Naive thymus-derived CD4-positive, alpha-beta T cell (primary cell): ENCODE measurements around the gene B9D2. TPM values are rescaled to one million over a fixed set of nuclear protein-coding genes. Genes with fewer than 3 reads are reported as not detected.

ENCODE experiments used
- ATAC-seq: fragments of 150-1000 bp; cut with Tn5 transposase; 2 replicates; pipeline ENCODE4 v1.10.0; 2021; ENCODE audit warnings: mild to moderate bottlenecking, moderate library complexity
- CTCF ChIA-PET: fragments of 350-600 bp; sonication (Branson Sonifier 250); formaldehyde crosslinking; loops from one replicate; lab custom pipeline; 2021; ENCODE audit warnings: antibody characterized with exemption; lab: Charles Lee
- POLR2A ChIA-PET: fragments of 350-600 bp; sonication (Branson Sonifier 250); formaldehyde crosslinking; loops from one replicate; lab custom pipeline; 2021; ENCODE audit warnings: antibody characterized with exemption, inconsistent platforms; lab: Charles Lee
- DNase-seq, 9 donors: peaks; one replicate each; pipeline versions ENCODE4 v3.0.0 to v3.0.0-alpha.2; 2020 to 2022; ENCODE audit warnings: mixed read lengths in 1 of 9
- H3K27ac ChIP-seq: one replicate; pipeline ENCODE4 v1.7.0; 2013; ENCODE audit warnings: mild to moderate bottlenecking, low read depth, low read length, moderate library complexity
- H3K27me3 ChIP-seq, 2 donors: one replicate each; pipeline ENCODE4 v1.7.0; 2013; ENCODE audit warnings: low read length in 2 of 2, mild to moderate bottlenecking in 2 of 2, moderate library complexity in 2 of 2; ENCODE audit not compliant: control insufficient read depth in 2 of 2, insufficient read depth in 2 of 2
- H3K36me3 ChIP-seq, 3 experiments: 1 replicate in 2 of 3; 2 replicates in 1 of 3; pipeline ENCODE4 v1.7.0; 2013; ENCODE audit warnings: low read length in 3 of 3, mild to moderate bottlenecking in 3 of 3, moderate library complexity in 1 of 3; ENCODE audit not compliant: insufficient read depth in 3 of 3, control insufficient read depth in 2 of 3
- H3K4me1 ChIP-seq, 2 donors: one replicate each; pipeline ENCODE4 v1.7.0; 2013; ENCODE audit warnings: low read length in 2 of 2, mild to moderate bottlenecking in 2 of 2, moderate library complexity in 1 of 2; ENCODE audit not compliant: control insufficient read depth in 2 of 2, insufficient read depth in 2 of 2
- H3K4me3 ChIP-seq: 2 replicates; pipeline ENCODE4 v1.7.0; 2013; ENCODE audit warnings: mild to moderate bottlenecking, low read length
- H3K9me3 ChIP-seq, 3 experiments: 1 replicate in 2 of 3; 2 replicates in 1 of 3; pipeline ENCODE4 v1.7.0; 2013; ENCODE audit warnings: low read length in 3 of 3; ENCODE audit not compliant: control insufficient read depth in 2 of 3
- H3K27ac Mint-ChIP-seq, 9 donors: one replicate each; pipeline ENCODE4 v1.8.0; 2020 to 2022; ENCODE audit warnings: mixed read lengths in 9 of 9, mild to moderate bottlenecking in 8 of 9, moderate library complexity in 5 of 9, inconsistent platforms in 2 of 9
- H3K27me3 Mint-ChIP-seq, 5 donors: one replicate each; pipeline ENCODE4 v1.8.0; 2021 to 2022; ENCODE audit warnings: mixed read lengths in 5 of 5, mild to moderate bottlenecking in 1 of 5
- H3K36me3 Mint-ChIP-seq, 5 donors: one replicate each; pipeline ENCODE4 v1.8.0; 2020 to 2022; ENCODE audit warnings: mixed read lengths in 5 of 5, mild to moderate bottlenecking in 3 of 5, inconsistent platforms in 1 of 5
- H3K4me1 Mint-ChIP-seq, 7 donors: one replicate each; pipeline ENCODE4 v1.8.0; 2020 to 2022; ENCODE audit warnings: mixed read lengths in 7 of 7, mild to moderate bottlenecking in 3 of 7, inconsistent platforms in 1 of 7
- H3K4me3 Mint-ChIP-seq, 10 donors: one replicate each; pipeline ENCODE4 v1.8.0; 2020 to 2022; ENCODE audit warnings: mild to moderate bottlenecking in 10 of 10, mixed read lengths in 10 of 10, moderate library complexity in 6 of 10, inconsistent platforms in 2 of 10
- H3K9me3 Mint-ChIP-seq, 11 donors: one replicate each; pipeline ENCODE4 v1.8.0; 2020 to 2022; ENCODE audit warnings: mixed read lengths in 11 of 11, mild to moderate bottlenecking in 4 of 11, inconsistent platforms in 1 of 11, moderate library complexity in 1 of 11
- intact Hi-C, 2 donors: fragments of 100-400 bp; cut with micrococcal nuclease; formaldehyde crosslinking; loops; one replicate each; pipeline ENCODE4 v1.15.1; 2023
- polyA plus RNA-seq, 2 donors: library from polyadenylated mRNA; unstranded; fragments of 300-500 nt; fragmentation: Illumina TruSeq; gene quantifications; one replicate each; pipeline ENCODE4 v1.2.3, GENCODE V29; 2021
- total RNA-seq, 6 experiments: library from RNA in 5 of 6; stranded (reverse) in 5 of 6; gene quantifications; 1 replicate in 5 of 6; 2 replicates in 1 of 6; pipeline ENCODE4 v1.2.3 and lab custom pipeline; 2021 to 2026

The B9D2 gene
- total and polyA plus RNA-seq, 7 experiments from 2014 or later, result 11.6 to 38.9 (median 18.0) TPM

GRCh38 chr19:41311072-41311471, 52.9 kb downstream of the B9D2 start:
- Histone ChIP-seq H3K27me3 (no peaks in the 10 kb centered on the region), H3K36me3 (peaks cover 0 to 31% (median 5%) of the 10 kb centered on the region in 3 experiments), H3K9me3 (no peaks in the 10 kb centered on the region), H3K4me3 (peak overlapping the region; percentile 72), H3K27ac (peak overlapping the region; percentile 87), H3K4me1 (peaks cover 42 to 51% of the 10 kb centered on the region in 2 donors)
- POLR2A ChIA-PET, result interaction anchor here (0.6 to 15.1 kb wide), 6 partner anchors 9 to 48 kb away, joined by 3 to 339 read pairs (median 6); partner anchors contain the start of genes HNRNPUL1 and TGFB1
- intact Hi-C loops, result loop anchor here (5.0 to 10.0 kb wide), 2 partner anchors 124 to 221 kb away; partner anchors contain the start of gene DMAC2 (in 1 of the 2)
- H3K27me3 Mint-ChIP-seq, result peaks cover 0 to 3% (median 0%) of the 10 kb centered on the region in 5 donors
- peak overlapping the region; percentile 93 to 100 (median 96) for H3K4me3 Mint-ChIP-seq
- peak overlapping the region in 6 of 9 donors; percentile 80 to 99 (median 98) for H3K27ac Mint-ChIP-seq
- H3K9me3 Mint-ChIP-seq, result peaks cover 0 to 10% (median 0%) of the 10 kb centered on the region in 11 donors
- peaks cover 48 to 83% (median 64%) of the 10 kb centered on the region in 7 donors for H3K4me1 Mint-ChIP-seq
- CTCF ChIA-PET, result no interaction called here
- ATAC-seq (no peak), DNase-seq (peak in 1 of 9 donors; percentile 8)
- H3K36me3 Mint-ChIP-seq, result peaks cover 5 to 33% (median 13%) of the 10 kb centered on the region in 5 donors

- Mint-ChIP-seq H3K27ac (peak within 1 kb of the TSS; percentile 94 to 99 (median 98)), H3K27me3 (peaks cover 0 to 3% (median 0%) of the 10 kb centered on the region in 5 donors), H3K4me1 (peaks cover 52 to 89% (median 68%) of the 10 kb centered on the region in 7 donors), H3K9me3 (peaks cover 0 to 10% (median 0%) of the 10 kb centered on the region in 11 donors), H3K36me3 (peaks cover 5 to 35% (median 11%) of the 10 kb centered on the region in 5 donors), H3K4me3 (peak within 1 kb of the TSS; percentile 93 to 100 (median 96))
- POLR2A ChIA-PET, result interaction anchor here (0.6 to 15.1 kb wide), 12 partner anchors 8 to 140 kb away, joined by 3 to 339 read pairs (median 5); partner anchors contain the start of genes B9D2, HNRNPUL1 and TGFB1
- peaks cover 51 to 59% of the 10 kb centered on the region in 2 donors for H3K4me1 ChIP-seq
- peak; percentile 85 to 94 (median 91) for DNase-seq
- ATAC-seq, result peak; percentile 72
- CTCF ChIA-PET, result interaction anchor here (0.6 to 7.2 kb wide), 3 partner anchors 34 to 517 kb away, joined by 4 to 78 read pairs (median 9); no protein-coding TSS in a partner anchor
- no peaks in the 10 kb centered on the region for H3K9me3 ChIP-seq
- no peaks in the 10 kb centered on the region for H3K27me3 ChIP-seq
- H3K4me3 ChIP-seq, result peak within 1 kb of the TSS; percentile 72
- H3K36me3 ChIP-seq, result peaks cover 3 to 32% (median 5%) of the 10 kb centered on the region in 3 experiments
- peak within 1 kb of the TSS; percentile 87 for H3K27ac ChIP-seq
- intact Hi-C loops, result loop anchor here (1.0 to 10.0 kb wide), 5 partner anchors 17 to 222 kb away; partner anchors contain the start of genes BCKDHA (in 2 of the 2), DMAC2 (in 2 of the 2) and EXOSC5 (in 2 of the 2)
These were observed 53.7 kb downstream of the B9D2 start, which contains the start of gene CCDC97 for GRCh38 chr19:41310033-41310831. CCDC97 (plus strand) TSS chr19:41310172; CDS start chr19:41310311, 139 bp downstream.

GRCh38 chr19:41309180-41310032, 54.5 kb downstream of the B9D2 start:
- CTCF ChIA-PET, result interaction anchor here (0.6 to 7.2 kb wide), 17 partner anchors 12 to 705 kb away, joined by 3 to 78 read pairs (median 4); partner anchors contain the start of genes B9D2 and HNRNPUL1
- H3K36me3 Mint-ChIP-seq, result peaks cover 6 to 43% (median 15%) of the 10 kb centered on the region in 5 donors
- H3K9me3 ChIP-seq, result no peaks in the 10 kb centered on the region
- POLR2A ChIA-PET, result interaction anchor here (0.6 to 15.1 kb wide), 25 partner anchors 8 to 338 kb away, joined by 3 to 339 read pairs (median 4); partner anchors contain the start of genes B9D2, HNRNPUL1 and TGFB1
- no peaks in the 10 kb centered on the region for H3K27me3 ChIP-seq
- ATAC-seq (no peak), DNase-seq (peak in 4 of 9 donors; percentile 22 to 24 (median 23))
- peaks cover 57 to 96% (median 77%) of the 10 kb centered on the region in 7 donors for H3K4me1 Mint-ChIP-seq
- peak overlapping the region; percentile 93 to 100 (median 96) for H3K4me3 Mint-ChIP-seq
- peaks cover 0 to 3% (median 0%) of the 10 kb centered on the region in 5 donors for H3K27me3 Mint-ChIP-seq
- peak overlapping the region; percentile 87 for H3K27ac ChIP-seq
- peak overlapping the region; percentile 94 to 99 (median 98) for H3K27ac Mint-ChIP-seq
- peaks cover 59 to 67% of the 10 kb centered on the region in 2 donors for H3K4me1 ChIP-seq
- H3K4me3 ChIP-seq, result peak overlapping the region; percentile 72
- H3K36me3 ChIP-seq, result peaks cover 10 to 40% (median 12%) of the 10 kb centered on the region in 3 experiments
- peaks cover 0 to 10% (median 0%) of the 10 kb centered on the region in 11 donors for H3K9me3 Mint-ChIP-seq
- intact Hi-C loops, result loop anchor here (1.0 to 10.0 kb wide), 13 partner anchors 17 to 592 kb away; partner anchors contain the start of genes BCKDHA (in 2 of the 2), DMAC2 (in 2 of the 2), EXOSC5 (in 2 of the 2) and COQ8B (in 1 of the 2)

GRCh38 chr19:41308450-41309179, 55.3 kb downstream of the B9D2 start:
- peaks cover 54 to 97% (median 82%) of the 10 kb centered on the region in 7 donors for H3K4me1 Mint-ChIP-seq
- H3K9me3 ChIP-seq, result no peaks in the 10 kb centered on the region
- peak overlapping the region; percentile 93 to 100 (median 96) for H3K4me3 Mint-ChIP-seq
- H3K27ac Mint-ChIP-seq, result peak overlapping the region; percentile 94 to 99 (median 98)
- H3K36me3 Mint-ChIP-seq, result peaks cover 9 to 49% (median 19%) of the 10 kb centered on the region in 5 donors
- ATAC-seq (peak; percentile 84), DNase-seq (peak; percentile 85 to 95 (median 90))
- intact Hi-C loops, result loop anchor here (1.0 to 5.0 kb wide), 17 partner anchors 18 to 645 kb away; partner anchors contain the start of genes COQ8B (in 1 of the 2) and ITPKC (in 1 of the 2)
- peaks cover 67 to 75% of the 10 kb centered on the region in 2 donors for H3K4me1 ChIP-seq
- peak overlapping the region; percentile 87 for H3K27ac ChIP-seq
- POLR2A ChIA-PET, result interaction anchor here (0.6 to 15.1 kb wide), 23 partner anchors 9 to 338 kb away, joined by 3 to 339 read pairs (median 4); partner anchors contain the start of genes B9D2, HNRNPUL1 and TGFB1
- CTCF ChIA-PET, result interaction anchor here (0.6 to 7.2 kb wide), 19 partner anchors 11 to 704 kb away, joined by 3 to 78 read pairs (median 4); partner anchors contain the start of genes B9D2 and HNRNPUL1
- H3K9me3 Mint-ChIP-seq, result peaks cover 0 to 13% (median 0%) of the 10 kb centered on the region in 11 donors
- H3K27me3 Mint-ChIP-seq, result peaks cover 0 to 3% (median 0%) of the 10 kb centered on the region in 5 donors
- H3K36me3 ChIP-seq, result peaks cover 12 to 44% (median 17%) of the 10 kb centered on the region in 3 experiments
- H3K4me3 ChIP-seq, result peak overlapping the region; percentile 72
- H3K27me3 ChIP-seq, result no peaks in the 10 kb centered on the region
